CD4-positive, alpha-beta T cell treated with Interleukin-17A for 4 hours (primary cell): ENCODE data around the gene THAP11.
"Not testable (repeated sequence)": the region's sequence is repeated elsewhere in the genome, so short reads cannot be mapped to it uniquely, and the experiment has no call there.

Experiments
- DNase-seq: peaks from one replicate; pipeline ENCODE4 v3.0.0-alpha.2; 2020; ENCODE audit warnings: mixed read lengths

THAP11 gene

DNA sequence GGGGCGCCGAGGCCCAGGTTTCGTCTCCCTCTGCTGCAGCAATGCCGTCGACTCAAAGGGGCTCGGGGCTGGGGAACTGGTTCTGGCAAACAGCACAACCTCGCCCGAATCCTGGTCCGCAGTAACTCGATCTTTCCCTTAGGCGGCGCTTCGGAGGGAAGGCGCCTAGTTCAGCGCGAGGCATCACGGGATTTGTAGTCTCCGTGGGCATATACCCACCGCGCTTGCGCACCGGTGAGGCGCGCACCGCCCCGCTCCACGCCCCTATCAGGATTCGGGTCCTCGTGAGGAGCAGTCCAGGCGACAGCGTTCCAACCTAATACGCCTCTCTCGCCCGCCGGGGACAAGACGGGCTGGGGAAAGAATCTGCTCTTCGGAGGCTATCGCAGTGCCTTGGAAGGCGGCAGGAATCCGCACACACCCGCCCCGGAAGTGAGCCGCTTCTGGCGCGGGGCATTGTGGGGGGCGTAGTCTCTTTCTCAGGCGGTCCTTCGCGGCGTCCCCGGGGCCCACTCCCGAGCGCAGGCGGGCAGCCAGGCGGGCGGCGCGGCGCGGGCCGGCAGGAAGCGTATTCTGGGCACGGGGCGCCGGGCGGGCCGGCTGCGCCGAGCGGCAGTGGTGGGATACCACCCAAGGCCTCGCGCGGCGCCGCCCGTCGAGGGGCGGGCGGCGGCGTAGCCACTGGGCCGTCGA lies at the start of gene THAP11:
THAP11 (plus strand) TSS at position 505 of the 693 bp plus-strand sequence. CDS start 235 bp downstream, outside the sequence.
- peak; percentile 95 for DNase-seq

DNA sequence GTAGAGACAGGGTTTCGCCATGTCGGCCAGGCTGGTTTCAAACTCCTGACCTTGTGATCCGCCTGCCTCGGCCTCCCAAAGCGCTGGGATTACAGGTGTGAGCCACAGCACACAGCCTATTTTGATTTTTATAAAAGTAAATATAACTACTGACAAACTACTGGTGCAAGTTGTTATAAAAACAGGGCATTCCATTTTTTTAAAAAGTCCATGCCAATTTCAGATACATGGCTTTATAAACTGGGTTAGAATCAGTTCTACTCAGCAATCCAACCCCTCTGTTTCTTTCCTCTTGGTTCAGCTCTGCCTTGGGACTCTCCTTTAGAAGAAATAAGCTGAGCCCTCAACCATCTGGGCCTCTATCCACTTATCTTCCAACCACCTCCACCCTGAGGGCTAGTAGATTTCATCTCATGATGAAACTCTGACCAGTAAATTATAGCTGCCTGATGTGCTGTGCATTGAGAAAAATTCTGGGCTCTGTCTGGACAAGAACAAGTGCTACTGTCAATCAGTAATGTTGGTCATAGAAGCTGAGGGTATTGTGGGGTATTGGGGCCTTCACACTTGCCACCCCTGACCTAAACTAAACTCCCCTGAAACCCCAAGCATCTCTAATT lies 45.9 kb upstream of the THAP11 start:
- DNase-seq, result no peak

DNA sequence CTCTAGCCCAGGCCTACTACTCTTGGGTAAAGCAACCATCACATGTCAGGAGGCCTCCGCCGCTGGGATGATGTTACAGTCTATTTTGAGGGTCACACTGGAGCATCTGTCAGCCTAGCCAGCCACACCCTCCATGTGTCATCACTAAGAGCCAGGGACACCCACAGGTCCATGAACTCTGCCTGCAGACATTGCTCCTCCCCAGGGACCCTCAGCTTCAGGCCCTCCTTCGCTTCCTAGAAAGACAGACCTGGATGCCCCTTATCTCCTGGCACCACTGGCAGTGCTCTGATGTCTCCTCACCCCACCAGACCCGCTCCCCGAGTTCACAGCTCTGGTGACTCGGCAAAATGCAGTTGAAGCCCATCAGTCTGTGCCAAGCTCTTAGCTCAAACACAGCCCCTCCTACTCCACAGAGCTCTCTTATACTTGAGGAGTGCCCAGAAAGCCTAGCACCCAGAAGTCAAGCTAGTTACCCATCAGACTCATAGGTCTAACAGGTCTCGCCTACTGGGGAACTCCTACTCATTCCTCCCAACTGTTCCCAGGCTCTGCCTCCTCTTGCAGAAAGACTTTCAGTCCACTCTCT lies 41.7 kb upstream of the THAP11 start:
- no peak for DNase-seq

DNA sequence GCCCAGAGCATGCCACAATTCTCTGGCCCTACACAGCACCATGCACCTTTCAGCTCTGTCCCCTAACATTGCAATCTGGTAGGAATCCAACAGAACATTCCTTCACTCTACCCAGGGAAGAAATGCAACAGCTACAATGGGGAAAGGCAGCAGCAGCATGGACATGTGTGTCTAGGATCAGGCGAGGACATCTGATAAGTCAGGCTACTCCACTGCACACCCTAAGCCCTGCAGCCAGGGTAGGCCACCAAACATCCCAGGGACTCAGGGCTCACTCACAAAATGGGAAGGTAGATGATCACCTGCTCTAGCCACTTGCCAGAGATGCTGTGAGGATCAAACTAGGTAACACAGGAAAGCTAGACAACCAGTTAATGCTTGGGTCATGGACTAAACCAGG lies 40.9 kb upstream of the THAP11 start:
- no peak for DNase-seq

DNA sequence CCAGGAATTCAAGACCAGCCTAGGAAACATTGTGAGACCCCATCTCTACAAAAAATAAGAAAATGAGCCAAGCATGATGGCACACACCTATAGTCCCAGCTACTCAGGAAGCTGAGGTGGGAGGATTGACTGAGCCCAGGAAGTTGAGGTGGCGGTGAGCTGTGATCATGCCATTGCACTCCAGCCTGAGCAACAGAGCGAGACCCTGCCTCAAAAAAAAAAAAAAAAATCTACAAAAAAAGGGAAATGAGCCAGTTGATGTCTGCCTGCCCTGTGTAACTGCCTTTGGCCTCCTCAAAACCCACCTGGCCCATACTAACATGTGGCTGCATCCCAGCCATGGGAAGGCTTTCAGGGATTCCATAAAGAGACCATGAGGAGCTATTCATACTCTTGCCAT lies 40.2 kb upstream of the THAP11 start:
- DNase-seq, result peak; percentile 67

DNA sequence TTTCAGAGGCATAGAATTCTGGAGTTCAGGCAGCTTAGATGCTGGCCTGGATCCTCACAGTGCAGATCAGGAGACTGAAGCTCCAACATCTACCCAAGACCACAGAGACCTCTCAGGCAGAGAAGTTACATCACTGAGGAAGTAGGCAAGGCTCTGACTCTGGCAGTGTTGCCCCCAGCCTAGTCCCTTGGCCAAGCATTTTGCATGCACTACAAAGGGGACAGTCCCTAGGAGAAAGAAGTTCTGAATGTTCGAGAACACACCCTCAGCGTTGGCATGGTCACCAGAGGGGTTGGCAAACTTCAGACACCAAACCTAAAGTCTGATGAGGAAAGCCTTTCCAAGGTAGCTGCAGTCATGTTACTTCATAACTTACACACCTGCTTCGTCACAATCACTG lies 38.2 kb upstream of the THAP11 start:
- DNase-seq, result no peak

DNA sequence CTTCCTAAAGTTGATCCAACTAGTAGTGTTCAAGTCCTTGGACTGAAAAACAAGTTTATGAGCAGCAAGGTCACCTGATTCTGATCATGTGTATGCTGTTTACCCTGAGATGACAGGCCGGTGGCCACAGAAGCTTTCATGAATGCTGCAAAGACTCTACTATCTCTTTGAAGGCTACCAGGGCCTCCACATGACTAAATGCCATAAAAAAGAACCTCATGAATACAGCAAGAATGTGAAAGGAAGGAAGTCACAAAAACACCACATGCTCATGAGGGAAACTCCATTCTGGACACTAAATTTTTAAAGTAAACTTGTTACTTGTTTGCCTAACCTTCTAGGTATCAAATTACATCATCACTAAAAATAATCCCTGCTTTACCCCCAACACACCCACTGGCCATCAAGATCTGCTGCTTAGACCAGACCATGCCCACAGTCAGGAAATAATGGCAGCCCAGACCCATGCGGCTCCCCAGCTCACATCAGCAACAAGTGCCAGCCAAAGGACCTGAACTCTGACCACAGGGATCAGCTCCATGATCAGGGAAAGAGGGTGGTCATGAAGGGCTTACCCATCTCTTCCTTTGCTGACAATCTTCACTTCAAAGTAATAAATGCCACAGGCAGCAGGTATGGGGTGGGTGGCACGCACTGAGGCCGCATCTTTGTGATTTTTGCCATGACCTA lies 37.1 kb upstream of the THAP11 start:
- no peak for DNase-seq

DNA sequence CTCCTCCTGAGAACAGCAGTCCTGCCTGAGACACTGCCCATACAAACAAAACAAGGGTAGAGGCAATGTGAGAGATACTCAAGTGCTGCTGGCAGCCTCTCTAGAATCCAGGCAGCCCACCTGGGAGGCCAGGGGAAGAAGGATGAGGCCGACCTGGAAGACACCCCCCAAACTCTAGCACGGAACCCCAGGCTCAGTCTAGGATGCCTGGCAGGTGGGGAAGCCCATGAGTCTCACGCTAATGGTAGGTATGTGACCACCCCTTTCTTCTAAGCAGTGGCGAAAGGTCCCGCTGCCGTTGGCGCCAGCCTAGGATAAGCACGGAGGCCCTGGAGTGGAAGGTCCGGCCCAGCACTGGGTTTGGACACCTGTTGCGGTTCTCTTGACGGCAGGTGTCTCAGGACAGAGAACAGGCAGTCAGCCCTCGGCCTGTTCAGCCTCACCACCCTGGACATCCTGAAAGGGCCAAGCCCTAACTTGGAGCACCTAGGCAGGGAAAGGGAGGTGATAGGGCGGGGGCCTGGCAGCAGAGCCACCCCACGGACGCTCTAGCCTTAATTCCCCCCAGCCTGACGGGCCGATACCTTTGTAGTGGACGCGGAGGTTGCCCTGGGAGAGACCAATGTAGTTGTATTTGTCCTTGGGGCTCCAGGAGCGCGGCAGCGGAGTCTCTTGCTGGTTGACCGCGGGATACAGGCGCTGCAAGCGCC lies 36.2 kb upstream of the THAP11 start:
- DNase-seq, result no peak

DNA sequence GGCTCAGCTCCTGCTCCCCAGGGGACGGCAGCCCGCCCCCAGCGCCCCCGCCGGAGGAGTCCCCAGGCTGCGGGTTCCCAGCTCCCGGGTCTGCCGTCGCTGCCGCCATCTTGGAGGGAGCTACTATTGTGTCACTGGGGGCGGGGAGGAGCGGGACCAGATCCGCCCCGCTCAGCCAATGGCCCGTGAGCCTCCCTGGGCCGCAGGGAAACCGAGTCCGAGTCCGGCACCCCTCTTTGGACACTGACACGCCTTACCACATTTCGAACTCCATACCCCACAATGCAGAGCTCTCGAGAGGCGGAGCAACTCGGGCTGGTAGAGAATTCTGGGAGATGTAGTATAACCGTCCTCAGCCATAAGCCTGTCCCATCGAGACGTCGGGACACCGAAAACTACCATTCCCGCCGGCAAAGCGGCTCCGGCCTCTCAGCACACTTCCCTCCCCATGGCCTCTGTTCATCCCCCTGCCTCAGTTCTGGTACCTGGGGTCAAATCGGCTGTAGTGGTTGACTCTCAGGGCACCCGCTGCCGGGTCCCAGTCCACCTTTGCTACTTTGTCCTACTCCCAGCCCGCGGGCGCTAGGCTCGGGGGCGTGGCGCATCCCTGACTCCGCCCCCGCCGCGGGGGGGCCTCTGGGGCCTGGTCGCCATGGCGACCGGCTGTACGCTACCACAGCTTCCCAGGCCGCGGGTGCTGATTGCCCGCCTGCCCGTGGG lies 35.5 kb upstream of the THAP11 start, which contains the start of the genes RANBP10 and TSNAXIP1:
RANBP10 (minus strand) TSS at position 133 of the 720 bp plus-strand sequence; CDS start at position 109, 24 bp downstream.
TSNAXIP1 (plus strand) TSS at position 462 of the 720 bp plus-strand sequence. CDS start 261 bp downstream, outside the sequence.
- peak; percentile 96 for DNase-seq

DNA sequence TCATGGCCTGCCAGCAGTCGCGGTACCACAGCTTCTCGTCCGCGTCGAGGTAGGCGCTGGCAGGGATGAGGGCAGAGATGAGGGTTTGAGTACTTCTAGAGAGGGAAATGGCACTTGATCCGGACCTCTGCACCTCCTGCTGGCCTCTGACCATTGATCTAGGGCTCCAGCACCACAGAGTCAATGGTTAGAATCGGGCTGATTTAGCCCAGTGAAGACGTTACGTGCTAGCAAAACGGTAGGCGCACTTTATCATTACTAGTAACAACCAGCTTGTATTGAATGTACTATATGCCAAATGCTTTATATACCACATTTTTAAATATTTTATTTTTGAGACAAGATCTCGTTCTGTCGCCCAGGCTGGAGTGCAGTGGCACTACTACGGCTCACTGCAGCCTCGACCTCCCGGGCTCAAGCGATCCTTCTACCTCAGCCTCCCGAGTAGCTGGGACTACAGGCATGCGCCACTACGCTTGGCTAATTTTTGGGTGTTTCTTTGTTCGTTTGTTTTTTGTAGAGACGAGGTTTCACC lies 34.9 kb upstream of the THAP11 start:
- no peak for DNase-seq

DNA sequence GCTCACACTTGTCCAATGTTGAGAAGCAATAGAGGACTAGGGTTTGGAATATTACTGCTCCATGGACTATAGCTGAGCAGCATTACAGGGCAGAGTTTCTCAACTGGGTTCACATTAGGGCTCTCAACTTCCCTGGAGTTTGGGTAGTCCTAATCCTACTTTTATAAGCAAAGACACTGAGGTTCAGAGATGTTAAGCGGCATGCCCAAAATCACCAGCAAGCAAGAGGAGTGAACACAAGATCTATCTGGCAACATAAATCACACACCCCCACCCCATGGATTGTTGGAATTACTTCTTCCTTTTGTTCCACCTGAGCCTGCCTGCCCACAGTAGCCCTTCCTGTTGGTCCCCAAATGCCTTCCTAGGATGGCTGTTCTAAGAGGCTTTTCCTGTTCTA lies 30.2 kb upstream of the THAP11 start:
- DNase-seq, result no peak

DNA sequence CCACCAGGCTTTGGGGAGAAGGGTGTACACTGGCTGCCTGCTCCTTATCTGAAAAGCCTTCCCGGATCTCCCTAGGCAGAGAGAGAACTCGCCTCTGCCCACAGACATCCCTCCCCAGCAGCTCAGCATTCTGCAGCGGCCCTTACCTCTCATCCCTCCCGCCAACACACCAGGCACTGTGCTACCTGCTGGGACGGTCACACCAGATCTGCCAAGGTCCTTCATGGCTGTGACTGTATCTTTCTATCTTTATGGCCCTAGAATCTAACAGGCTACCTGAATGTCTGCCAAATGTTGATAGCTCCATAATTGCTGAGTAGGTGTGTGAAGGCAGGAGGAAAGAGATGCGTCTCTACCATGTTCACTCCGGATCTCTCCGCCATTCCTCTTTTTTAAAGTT lies 27.6 kb upstream of the THAP11 start:
- DNase-seq, result no peak

DNA sequence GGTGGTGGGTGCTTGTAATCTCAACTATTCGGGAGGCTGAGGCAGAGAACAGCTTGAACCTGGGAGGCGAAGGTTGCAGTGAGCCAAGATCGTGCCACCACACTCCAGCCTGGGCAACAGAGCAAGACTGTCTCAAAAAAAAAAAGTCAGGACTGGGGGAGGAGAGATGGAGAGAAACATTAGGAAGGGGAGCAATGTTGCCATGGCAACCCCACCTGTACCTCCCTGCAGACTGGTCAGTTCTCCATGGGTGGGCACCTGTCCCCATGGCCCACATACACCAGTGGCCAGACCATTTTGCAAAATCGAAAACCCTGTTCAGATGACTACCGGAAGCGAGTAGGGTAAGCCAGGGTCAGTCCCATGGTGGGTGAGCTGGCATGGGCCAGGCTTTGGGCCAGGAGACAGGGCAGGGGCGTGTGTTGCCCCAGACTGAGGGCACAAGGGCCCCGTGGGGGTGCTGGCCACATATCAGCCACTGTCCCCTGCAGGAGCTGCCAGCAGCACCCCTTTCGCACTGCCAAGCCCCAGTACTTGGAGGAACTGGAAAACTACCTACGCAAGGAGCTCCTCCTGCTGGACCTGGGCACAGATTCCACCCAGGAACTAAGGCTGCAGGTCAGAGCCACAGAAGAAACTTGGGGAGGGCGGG lies 21.4 kb upstream of the THAP11 start:
- DNase-seq, result no peak

DNA sequence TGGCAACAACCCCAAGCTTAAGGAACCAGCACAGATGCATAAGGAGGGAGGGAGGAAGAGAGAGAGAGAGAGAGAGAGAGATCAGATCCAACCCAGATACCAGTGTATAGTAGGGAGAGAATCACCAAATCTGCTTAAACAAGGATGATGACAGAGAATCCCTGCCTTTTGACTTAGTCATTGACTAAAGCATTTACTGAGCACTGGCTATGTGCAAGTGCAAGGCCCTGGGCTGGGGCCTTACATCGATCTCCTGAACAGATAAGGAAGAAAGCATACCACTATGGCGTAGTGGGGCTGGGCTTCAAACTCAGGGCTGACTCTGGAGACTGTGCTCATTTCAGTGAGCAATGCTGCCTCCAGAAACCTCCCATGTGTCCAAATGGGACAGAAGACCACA lies 19.6 kb upstream of the THAP11 start:
- DNase-seq, result no peak

DNA sequence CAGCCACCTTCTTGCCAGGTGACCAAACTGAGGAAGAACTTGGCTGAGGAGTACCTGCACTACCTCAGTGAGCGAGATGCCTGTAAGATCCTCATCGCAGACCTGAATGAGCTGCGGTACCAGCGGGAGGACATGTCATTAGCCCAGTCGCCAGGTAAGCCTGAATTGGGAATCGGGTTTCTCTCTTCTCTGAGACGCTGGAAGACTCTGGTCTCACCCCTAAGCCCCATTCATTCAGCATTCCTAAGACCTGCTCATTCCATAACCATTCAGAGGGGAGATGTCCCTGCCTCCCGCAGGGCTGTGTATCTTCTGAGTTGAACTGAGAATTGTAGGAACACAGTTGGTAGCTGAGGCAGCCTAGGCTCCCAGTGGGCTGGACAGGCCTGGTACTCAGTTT lies 17.0 kb upstream of the THAP11 start:
- DNase-seq, result no peak

DNA sequence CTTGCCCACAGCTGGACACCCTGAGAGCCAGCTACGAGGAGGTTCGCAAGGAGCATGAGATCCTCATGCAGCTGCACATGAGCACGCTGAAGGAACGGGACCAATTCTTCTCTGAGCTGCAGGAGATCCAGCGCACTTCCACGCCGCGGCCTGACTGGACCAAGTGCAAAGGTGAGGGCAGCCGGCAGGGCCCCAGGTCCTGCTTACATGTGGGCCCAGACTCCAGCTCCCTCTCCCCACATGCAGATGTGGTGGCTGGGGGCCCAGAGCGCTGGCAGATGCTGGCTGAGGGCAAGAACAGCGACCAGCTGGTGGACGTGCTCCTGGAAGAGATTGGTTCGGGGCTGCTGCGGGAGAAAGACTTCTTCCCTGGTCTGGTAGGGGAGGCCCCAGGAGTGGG lies 16.2 kb upstream of the THAP11 start:
- DNase-seq, result no peak

DNA sequence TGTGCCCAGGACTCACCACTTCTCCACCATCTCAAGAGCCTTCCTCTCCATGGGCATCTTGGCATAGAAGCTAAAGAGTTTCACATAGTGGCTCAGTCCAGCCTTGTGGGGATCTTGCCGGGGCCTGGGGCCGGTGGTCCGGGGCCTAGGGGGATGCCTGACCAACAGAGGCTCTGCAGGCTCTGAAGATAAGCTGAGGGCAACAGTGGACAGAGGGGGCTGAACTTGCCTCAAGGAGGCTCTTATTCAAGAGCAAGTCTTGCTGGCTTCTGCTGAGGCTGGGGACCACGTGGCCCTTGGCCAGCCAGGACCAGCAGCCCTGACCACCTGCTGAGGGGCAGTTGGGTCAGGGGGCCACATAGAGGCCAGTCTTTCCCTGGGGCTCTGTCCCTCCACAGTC lies 13.5 kb upstream of the THAP11 start:
- no peak for DNase-seq

DNA sequence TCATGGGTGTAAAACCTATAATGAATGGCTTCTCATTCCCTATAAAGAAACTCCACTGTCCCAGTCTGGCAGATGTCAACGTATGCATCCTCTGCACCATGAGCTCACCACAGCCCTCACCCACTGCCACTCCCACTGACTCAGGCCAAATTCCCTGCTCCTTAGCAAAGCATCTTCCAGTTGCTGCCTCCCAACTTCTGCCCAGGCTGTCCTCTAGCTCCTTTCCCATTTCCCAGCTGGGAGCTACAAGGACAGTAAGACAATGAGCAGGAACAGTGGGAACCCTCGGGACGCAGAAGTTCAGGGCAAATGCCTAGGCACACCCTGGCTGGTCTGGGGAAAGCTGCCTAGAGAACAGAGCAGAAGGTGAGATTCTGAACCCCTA lies 9.1 kb upstream of the THAP11 start:
- DNase-seq, result no peak

DNA sequence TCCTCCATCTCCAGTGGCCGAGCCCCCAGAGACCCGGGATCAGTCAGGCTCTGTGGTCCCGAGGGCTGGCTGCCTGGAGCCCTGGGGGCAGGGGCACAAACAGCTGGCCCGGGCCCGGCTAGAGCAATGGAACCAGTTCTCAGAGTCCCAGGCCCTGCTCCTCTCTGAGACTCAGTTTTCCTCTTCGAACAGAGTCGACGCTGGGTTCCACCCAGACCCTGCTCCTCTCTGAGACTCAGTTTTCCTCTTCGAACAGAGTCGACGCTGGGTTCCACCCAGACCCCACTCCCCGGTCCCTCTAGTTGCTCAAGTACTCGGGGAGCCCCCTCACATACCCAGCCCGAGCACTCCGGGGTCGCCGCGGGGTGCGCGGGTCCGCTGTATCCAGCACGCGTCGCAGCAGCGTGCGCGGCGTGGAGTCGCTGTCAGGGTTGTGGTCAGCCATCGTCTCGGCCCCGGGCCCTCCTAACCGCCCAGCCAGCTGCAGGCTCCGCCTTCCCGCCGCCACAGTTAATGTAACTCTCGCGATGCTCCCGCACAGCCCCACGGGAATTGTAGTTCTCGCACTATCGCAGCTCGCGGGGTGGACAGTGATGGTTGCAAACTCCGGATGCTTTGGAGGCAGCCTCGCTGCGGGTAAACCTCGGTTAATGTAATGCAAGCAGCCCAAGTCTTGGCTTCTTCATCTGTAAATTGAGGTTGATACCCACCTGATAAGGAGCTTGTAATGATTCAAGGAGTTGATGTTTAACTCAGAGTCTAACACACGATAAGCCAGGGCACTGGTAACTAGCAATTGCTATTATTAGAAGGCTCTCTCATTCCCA lies 8.5 kb upstream of the THAP11 start:
- peak; percentile 94 for DNase-seq

DNA sequence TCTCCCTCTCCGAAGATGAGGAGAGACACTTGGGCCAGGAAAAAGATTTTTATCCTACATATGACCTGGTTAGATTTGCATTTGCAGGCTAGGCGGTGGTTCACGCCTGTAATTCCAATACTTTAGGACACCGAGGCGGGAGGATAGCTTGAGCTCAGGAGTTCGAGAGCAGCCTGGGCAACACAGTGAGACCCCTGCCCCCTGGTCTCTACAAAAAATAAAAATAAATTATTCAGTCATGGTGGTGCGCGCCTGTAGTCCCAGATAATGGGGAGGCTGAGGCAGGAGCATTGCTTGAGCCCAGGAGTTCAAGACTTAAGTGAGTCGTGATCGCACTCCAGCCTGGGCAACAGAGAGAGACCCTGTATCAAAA lies 7.9 kb upstream of the THAP11 start:
- no peak for DNase-seq

DNA sequence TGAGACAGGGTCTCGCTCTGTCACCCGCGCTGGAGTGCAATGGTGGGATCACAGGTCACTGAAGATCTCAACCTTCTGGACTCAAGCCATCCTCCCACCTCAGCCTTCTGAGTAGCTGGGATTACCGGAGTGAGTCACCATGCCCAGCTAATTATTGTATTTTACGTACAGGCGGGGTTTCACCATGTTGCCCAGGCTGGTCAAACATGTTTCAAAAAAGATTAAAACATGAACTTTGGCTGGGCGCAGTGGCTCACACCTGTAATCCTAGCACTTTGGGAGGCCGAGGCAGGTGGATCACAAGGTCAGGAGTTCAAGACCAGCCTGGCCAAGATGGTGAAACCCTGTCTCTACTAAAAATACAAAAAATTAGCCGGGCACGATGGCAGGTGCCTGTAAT lies 4.9 kb upstream of the THAP11 start:
- DNase-seq, result not testable (repeated sequence)
